CD4-positive, alpha-beta memory T cell (primary cell): ENCODE results near the gene CWC27. TPM values are rescaled to one million over a fixed set of nuclear protein-coding genes. Genes with fewer than 3 reads are reported as not detected.
"Not testable (repeated sequence)": the region's sequence is repeated elsewhere in the genome, so short reads cannot be mapped to it uniquely, and the experiment has no call there.

Experiments used
- CTCF ChIA-PET: fragments of 350-600 bp; sonication (Branson Sonifier 250); formaldehyde crosslinking; loops from one replicate; lab custom pipeline; 2021; ENCODE audit warnings: inconsistent platforms; ENCODE audit not compliant: partially characterized antibody; lab: Charles Lee
- POLR2A ChIA-PET: fragments of 350-600 bp; sonication (Branson Sonifier 250); formaldehyde crosslinking; loops from one replicate; lab custom pipeline; 2021; ENCODE audit not compliant: partially characterized antibody; lab: Charles Lee
- DNase-seq, 5 donors: peaks; one replicate each; pipeline versions ENCODE4 v3.0.0 to v3.0.0-alpha.2; 2020 to 2022; ENCODE audit warnings: mixed read lengths in 1 of 5
- H3K27ac ChIP-seq: one replicate; pipeline ENCODE4 v1.7.0; 2013; ENCODE audit warnings: low read depth, low read length
- H3K27me3 ChIP-seq: 2 replicates; pipeline ENCODE4 v1.7.0; 2013; ENCODE audit warnings: mild to moderate bottlenecking, low read length, moderate library complexity; ENCODE audit not compliant: insufficient read depth
- H3K36me3 ChIP-seq: 2 replicates; pipeline ENCODE4 v1.7.0; 2013; ENCODE audit warnings: mild to moderate bottlenecking, low read length, moderate library complexity; ENCODE audit not compliant: insufficient read depth
- H3K4me1 ChIP-seq: 2 replicates; pipeline ENCODE4 v1.7.0; 2013; ENCODE audit warnings: mild to moderate bottlenecking, low read length, moderate library complexity; ENCODE audit not compliant: insufficient read depth
- H3K4me3 ChIP-seq, 2 donors: one replicate each; pipeline ENCODE4 v1.7.0; 2013; ENCODE audit warnings: low read length in 2 of 2, mild to moderate bottlenecking in 1 of 2
- H3K9me3 ChIP-seq, 2 donors: one replicate each; pipeline ENCODE4 v1.7.0; 2013; ENCODE audit warnings: low read length in 2 of 2, control low read depth in 1 of 2; ENCODE audit not compliant: control insufficient read depth in 1 of 2
- H3K27ac Mint-ChIP-seq, 7 donors: one replicate each; pipeline ENCODE4 v1.8.0; 2020 to 2021; ENCODE audit warnings: mixed read lengths in 7 of 7, mild to moderate bottlenecking in 6 of 7, inconsistent platforms in 3 of 7, moderate library complexity in 3 of 7
- H3K27me3 Mint-ChIP-seq, 2 donors: one replicate each; pipeline ENCODE4 v1.8.0; 2020 to 2021; ENCODE audit warnings: mixed read lengths in 2 of 2
- H3K36me3 Mint-ChIP-seq, 2 donors: one replicate each; pipeline ENCODE4 v1.8.0; 2020 to 2021; ENCODE audit warnings: mixed read lengths in 2 of 2, inconsistent platforms in 1 of 2, mild to moderate bottlenecking in 1 of 2
- H3K4me1 Mint-ChIP-seq, 4 donors: one replicate each; pipeline ENCODE4 v1.8.0; 2020 to 2021; ENCODE audit warnings: mixed read lengths in 4 of 4, mild to moderate bottlenecking in 1 of 4
- H3K4me3 Mint-ChIP-seq, 8 donors: one replicate each; pipeline ENCODE4 v1.8.0; 2020 to 2021; ENCODE audit warnings: mixed read lengths in 8 of 8, mild to moderate bottlenecking in 7 of 8, moderate library complexity in 6 of 8, inconsistent platforms in 3 of 8
- H3K9me3 Mint-ChIP-seq, 8 donors: one replicate each; pipeline ENCODE4 v1.8.0; 2020 to 2021; ENCODE audit warnings: mixed read lengths in 8 of 8, mild to moderate bottlenecking in 5 of 8, inconsistent platforms in 3 of 8, moderate library complexity in 1 of 8
- intact Hi-C: fragments of 100-400 bp; cut with micrococcal nuclease; formaldehyde crosslinking; loops from one replicate; pipeline ENCODE4 v1.15.1; 2023
- polyA plus RNA-seq, 2 donors: library from polyadenylated mRNA; unstranded; fragments of 300-500 nt; fragmentation: Illumina TruSeq; gene quantifications; one replicate each; pipeline ENCODE4 v1.2.3, GENCODE V29; 2021
- total RNA-seq, 2 experiments: library from RNA; stranded (reverse); gene quantifications; one replicate each; pipeline ENCODE4 v1.2.3, GENCODE V29; 2021

The CWC27 gene
- total and polyA plus RNA-seq, 4 experiments from 2014 or later: 16.8 to 37.7 (median 22.9) TPM

GRCh38 chr5:64929833-64930232 lies 161.1 kb downstream of the CWC27 start:
- no peaks in the 10 kb centered on the region for H3K36me3 ChIP-seq
- Mint-ChIP-seq H3K27ac (peak overlapping the region in 2 of 7 donors; percentile 4 to 65), H3K27me3 (no peaks in the 10 kb centered on the region), H3K36me3 (peaks cover 41 to 57% of the 10 kb centered on the region in 2 donors), H3K4me1 (peaks cover 0 to 4% (median 4%) of the 10 kb centered on the region in 4 donors), H3K4me3 (no peak overlapping the region), H3K9me3 (peaks cover 0 to 9% (median 1%) of the 10 kb centered on the region in 8 donors)
- no peaks in the 10 kb centered on the region for H3K4me1 ChIP-seq
- no peak overlapping the region for H3K4me3 ChIP-seq
- intact Hi-C loops: no loop called here
- CTCF ChIA-PET: no interaction called here
- H3K27me3 ChIP-seq: no peaks in the 10 kb centered on the region
- H3K9me3 ChIP-seq: no peaks in the 10 kb centered on the region
- no peak overlapping the region for H3K27ac ChIP-seq
- POLR2A ChIA-PET: no interaction called here
- DNase-seq: no peak

GRCh38 chr5:64930672-64931318 lies 162.1 kb downstream of the CWC27 start:
- H3K27ac ChIP-seq: no peak overlapping the region
- H3K27me3 ChIP-seq: no peaks in the 10 kb centered on the region
- H3K9me3 Mint-ChIP-seq: peaks cover 0 to 15% (median 2%) of the 10 kb centered on the region in 8 donors
- H3K4me3 Mint-ChIP-seq: no peak overlapping the region
- H3K36me3 Mint-ChIP-seq: peaks cover 44 to 59% of the 10 kb centered on the region in 2 donors
- H3K27me3 Mint-ChIP-seq: no peaks in the 10 kb centered on the region
- no peak for DNase-seq
- no peaks in the 10 kb centered on the region for H3K9me3 ChIP-seq
- H3K36me3 ChIP-seq: no peaks in the 10 kb centered on the region
- no peak overlapping the region for H3K4me3 ChIP-seq
- ChIA-PET CTCF (no interaction called here), POLR2A (no interaction called here)
- H3K4me1 Mint-ChIP-seq: peaks cover 0 to 4% (median 4%) of the 10 kb centered on the region in 4 donors
- intact Hi-C loops: no loop called here
- no peaks in the 10 kb centered on the region for H3K4me1 ChIP-seq
- no peak overlapping the region for H3K27ac Mint-ChIP-seq

DNA sequence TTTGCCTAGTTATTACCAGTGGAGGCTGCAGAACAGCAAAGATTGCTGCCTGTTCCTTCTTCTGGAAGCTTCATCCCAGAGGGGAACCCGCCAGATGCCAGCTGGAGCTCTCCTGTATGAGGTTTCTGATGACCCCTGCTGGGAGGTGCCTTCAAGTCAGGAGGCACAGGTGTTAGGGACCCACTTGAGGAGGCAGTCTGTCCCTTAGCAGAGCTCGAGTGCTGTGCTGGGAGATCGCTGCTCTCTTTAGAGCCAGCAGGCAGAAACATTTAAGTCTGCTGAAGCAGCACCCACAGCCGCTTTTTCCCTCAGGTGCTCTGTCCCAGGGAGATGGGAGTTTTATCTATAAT lies 170.7 kb downstream of the CWC27 start:
- H3K27me3 ChIP-seq, DNase-seq, intact Hi-C loops, H3K4me1 Mint-ChIP-seq, H3K27ac ChIP-seq, CTCF ChIA-PET, H3K36me3 ChIP-seq, H3K27ac Mint-ChIP-seq, POLR2A ChIA-PET, H3K9me3 ChIP-seq, H3K4me3 Mint-ChIP-seq, H3K4me3 ChIP-seq, H3K27me3 Mint-ChIP-seq, H3K4me1 ChIP-seq: not testable (repeated sequence)
- Mint-ChIP-seq H3K36me3 (peaks cover 48 to 64% of the 10 kb centered on the region in 2 donors), H3K9me3 (peaks cover 0 to 28% (median 19%) of the 10 kb centered on the region in 8 donors)

GRCh38 chr5:64939772-64940510 lies 171.2 kb downstream of the CWC27 start:
- Mint-ChIP-seq H3K36me3 (peaks cover 42 to 64% of the 10 kb centered on the region in 2 donors), H3K4me3 (no peak overlapping the region), H3K27me3 (no peaks in the 10 kb centered on the region), H3K4me1 (no peaks in the 10 kb centered on the region), H3K9me3 (peaks cover 0 to 23% (median 19%) of the 10 kb centered on the region in 8 donors), H3K27ac (no peak overlapping the region)
- ChIA-PET POLR2A (no interaction called here), CTCF (no interaction called here)
- H3K9me3 ChIP-seq: no peaks in the 10 kb centered on the region
- H3K4me3 ChIP-seq: no peak overlapping the region
- intact Hi-C loops: no loop called here
- H3K36me3 ChIP-seq: no peaks in the 10 kb centered on the region
- H3K27me3 ChIP-seq: no peaks in the 10 kb centered on the region
- no peak for DNase-seq
- no peaks in the 10 kb centered on the region for H3K4me1 ChIP-seq
- H3K27ac ChIP-seq: no peak overlapping the region

- peaks cover 23 to 42% of the 10 kb centered on the region in 2 donors for H3K36me3 Mint-ChIP-seq
- Histone ChIP-seq H3K36me3 (no peaks in the 10 kb centered on the region), H3K9me3 (no peaks in the 10 kb centered on the region), H3K4me1 (no peaks in the 10 kb centered on the region), H3K27ac (no peak overlapping the region), H3K4me3 (no peak overlapping the region), H3K27me3 (no peaks in the 10 kb centered on the region)
- H3K27me3 Mint-ChIP-seq: no peaks in the 10 kb centered on the region
- CTCF ChIA-PET: no interaction called here
- H3K27ac Mint-ChIP-seq: no peak overlapping the region
- peaks cover 0 to 9% (median 5%) of the 10 kb centered on the region in 8 donors for H3K9me3 Mint-ChIP-seq
- DNase-seq: no peak
- no peaks in the 10 kb centered on the region for H3K4me1 Mint-ChIP-seq
- POLR2A ChIA-PET: no interaction called here
- intact Hi-C loops: no loop called here
- H3K4me3 Mint-ChIP-seq: no peak overlapping the region
Measured at GRCh38 chr5:64942460-64942859, 173.7 kb downstream of the CWC27 start.

- Mint-ChIP-seq H3K4me1 (no peaks in the 10 kb centered on the region), H3K27ac (no peak overlapping the region), H3K9me3 (no peaks in the 10 kb centered on the region), H3K4me3 (no peak overlapping the region), H3K36me3 (peaks cover 8 to 23% of the 10 kb centered on the region in 2 donors), H3K27me3 (no peaks in the 10 kb centered on the region)
- no peaks in the 10 kb centered on the region for H3K36me3 ChIP-seq
- no peaks in the 10 kb centered on the region for H3K27me3 ChIP-seq
- DNase-seq: no peak
- H3K4me3 ChIP-seq: no peak overlapping the region
- no peak overlapping the region for H3K27ac ChIP-seq
- H3K4me1 ChIP-seq: no peaks in the 10 kb centered on the region
- CTCF ChIA-PET: no interaction called here
- intact Hi-C loops: no loop called here
- POLR2A ChIA-PET: no interaction called here
- H3K9me3 ChIP-seq: no peaks in the 10 kb centered on the region
Measured at GRCh38 chr5:64944868-64945267, 176.1 kb downstream of the CWC27 start.

GRCh38 chr5:64947031-64947430 lies 178.3 kb downstream of the CWC27 start:
- Histone ChIP-seq H3K27me3 (no peaks in the 10 kb centered on the region), H3K36me3 (no peaks in the 10 kb centered on the region), H3K4me1 (no peaks in the 10 kb centered on the region), H3K27ac (no peak overlapping the region), H3K9me3 (no peaks in the 10 kb centered on the region), H3K4me3 (no peak overlapping the region)
- H3K4me3 Mint-ChIP-seq: no peak overlapping the region
- H3K9me3 Mint-ChIP-seq: no peaks in the 10 kb centered on the region
- DNase-seq: no peak
- intact Hi-C loops: no loop called here
- H3K27me3 Mint-ChIP-seq: no peaks in the 10 kb centered on the region
- H3K4me1 Mint-ChIP-seq: no peaks in the 10 kb centered on the region
- H3K27ac Mint-ChIP-seq: no peak overlapping the region
- H3K36me3 Mint-ChIP-seq: peaks cover 6 to 19% of the 10 kb centered on the region in 2 donors
- ChIA-PET CTCF (no interaction called here), POLR2A (no interaction called here)
